Neural crest cell (in vitro differentiated cells): ENCODE data around the gene PTK7. TPM values are rescaled to one million over a fixed set of nuclear protein-coding genes. Genes with fewer than 3 reads are reported as not detected.

Experiments used
- DNase-seq: peaks from one replicate; pipeline ENCODE4 v3.0.0; 2021; ENCODE audit warnings: low read depth, mixed read lengths, low spot score
- H3K27ac Mint-ChIP-seq: one replicate; pipeline ENCODE4 v1.8.0; 2021; ENCODE audit warnings: mild to moderate bottlenecking, mixed read lengths; ENCODE audit not compliant: unreplicated experiment
- H3K27me3 Mint-ChIP-seq: 2 replicates; pipeline ENCODE4 v1.8.0; 2021; ENCODE audit warnings: low read depth, mild to moderate bottlenecking, mixed read lengths
- H3K36me3 Mint-ChIP-seq: 2 replicates; pipeline ENCODE4 v1.8.0; 2021; ENCODE audit warnings: low read depth, mild to moderate bottlenecking, mixed read lengths
- H3K4me1 Mint-ChIP-seq: 2 replicates; pipeline ENCODE4 v1.8.0; 2021; ENCODE audit warnings: mixed read lengths
- H3K4me3 Mint-ChIP-seq: one replicate; pipeline ENCODE4 v1.8.0; 2021; ENCODE audit warnings: mild to moderate bottlenecking, mixed read lengths
- H3K9me3 Mint-ChIP-seq: 2 replicates; pipeline ENCODE4 v1.8.0; 2021; ENCODE audit warnings: mixed read lengths
- total RNA-seq: library from RNA; stranded (reverse); gene quantifications from 2 replicates; pipeline ENCODE4 v1.2.1, GENCODE V29; 2021
- TF ChIP-seq, protein P1 (sequence below): fragments of 200-600 bp; sonication (generic); conservative IDR thresholded peaks from 2 replicates; pipeline ENCODE4 v1.5.0; 2021; ENCODE audit warnings: antibody characterized with exemption, mild to moderate bottlenecking

PTK7 gene
- total RNA-seq, 1 donor from 2014 or later: 106 TPM

DNA sequence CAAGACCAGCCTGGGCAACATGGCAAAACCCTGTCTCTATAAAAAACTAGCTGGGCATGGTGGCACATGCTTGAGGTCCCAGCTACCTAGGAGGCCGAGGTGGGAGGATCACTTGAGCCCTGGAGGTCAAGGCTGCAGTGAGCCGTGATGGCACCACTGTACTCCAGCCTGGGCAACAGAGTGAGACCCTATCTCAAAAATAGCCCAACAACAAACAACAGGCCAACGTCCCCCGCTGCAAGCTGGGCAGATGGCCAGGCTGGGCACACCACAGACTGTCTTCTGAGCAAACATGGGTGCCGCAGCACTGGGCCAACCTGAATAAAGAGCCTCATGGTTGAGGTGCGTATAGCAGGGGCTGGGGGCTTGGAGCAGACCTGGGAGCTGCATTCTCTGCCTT lies 48.4 kb downstream of the PTK7 start:
- Mint-ChIP-seq H3K27me3 (no peaks in the 10 kb centered on the region), H3K36me3 (no peaks in the 10 kb centered on the region), H3K4me3 (no peak overlapping the region), H3K27ac (no peak overlapping the region), H3K9me3 (no peaks in the 10 kb centered on the region), H3K4me1 (peaks cover 15% of the 10 kb centered on the region)
- no peak for DNase-seq
- TF ChIP-seq, protein P1, sequence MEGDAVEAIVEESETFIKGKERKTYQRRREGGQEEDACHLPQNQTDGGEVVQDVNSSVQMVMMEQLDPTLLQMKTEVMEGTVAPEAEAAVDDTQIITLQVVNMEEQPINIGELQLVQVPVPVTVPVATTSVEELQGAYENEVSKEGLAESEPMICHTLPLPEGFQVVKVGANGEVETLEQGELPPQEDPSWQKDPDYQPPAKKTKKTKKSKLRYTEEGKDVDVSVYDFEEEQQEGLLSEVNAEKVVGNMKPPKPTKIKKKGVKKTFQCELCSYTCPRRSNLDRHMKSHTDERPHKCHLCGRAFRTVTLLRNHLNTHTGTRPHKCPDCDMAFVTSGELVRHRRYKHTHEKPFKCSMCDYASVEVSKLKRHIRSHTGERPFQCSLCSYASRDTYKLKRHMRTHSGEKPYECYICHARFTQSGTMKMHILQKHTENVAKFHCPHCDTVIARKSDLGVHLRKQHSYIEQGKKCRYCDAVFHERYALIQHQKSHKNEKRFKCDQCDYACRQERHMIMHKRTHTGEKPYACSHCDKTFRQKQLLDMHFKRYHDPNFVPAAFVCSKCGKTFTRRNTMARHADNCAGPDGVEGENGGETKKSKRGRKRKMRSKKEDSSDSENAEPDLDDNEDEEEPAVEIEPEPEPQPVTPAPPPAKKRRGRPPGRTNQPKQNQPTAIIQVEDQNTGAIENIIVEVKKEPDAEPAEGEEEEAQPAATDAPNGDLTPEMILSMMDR: no peak

DNA sequence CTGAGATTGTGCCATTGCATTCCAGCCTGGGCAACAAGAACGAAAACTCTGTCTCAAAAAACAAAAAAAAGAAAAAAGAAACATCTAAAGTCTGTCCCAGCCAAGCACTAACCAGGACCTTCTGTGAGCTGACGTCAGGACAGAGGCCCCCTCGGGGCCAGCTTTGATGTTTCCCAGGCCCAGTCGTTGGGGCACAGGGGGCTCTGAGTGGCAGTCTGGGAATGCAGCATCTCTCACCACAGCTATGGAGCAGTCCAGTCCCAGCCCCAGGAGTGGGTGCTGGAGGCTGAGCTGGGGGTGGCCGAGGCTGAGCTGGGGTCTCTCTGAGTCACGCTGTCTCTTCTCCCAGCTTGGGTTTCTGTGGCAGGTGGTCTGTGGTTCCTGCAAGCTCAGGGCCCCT lies 49.0 kb downstream of the PTK7 start:
- TF ChIP-seq, protein P1: no peak
- no peaks in the 10 kb centered on the region for H3K9me3 Mint-ChIP-seq
- no peak overlapping the region for H3K27ac Mint-ChIP-seq
- DNase-seq: no peak
- no peak overlapping the region for H3K4me3 Mint-ChIP-seq
- H3K4me1 Mint-ChIP-seq: peaks cover 15% of the 10 kb centered on the region
- H3K36me3 Mint-ChIP-seq: no peaks in the 10 kb centered on the region
- H3K27me3 Mint-ChIP-seq: no peaks in the 10 kb centered on the region

DNA sequence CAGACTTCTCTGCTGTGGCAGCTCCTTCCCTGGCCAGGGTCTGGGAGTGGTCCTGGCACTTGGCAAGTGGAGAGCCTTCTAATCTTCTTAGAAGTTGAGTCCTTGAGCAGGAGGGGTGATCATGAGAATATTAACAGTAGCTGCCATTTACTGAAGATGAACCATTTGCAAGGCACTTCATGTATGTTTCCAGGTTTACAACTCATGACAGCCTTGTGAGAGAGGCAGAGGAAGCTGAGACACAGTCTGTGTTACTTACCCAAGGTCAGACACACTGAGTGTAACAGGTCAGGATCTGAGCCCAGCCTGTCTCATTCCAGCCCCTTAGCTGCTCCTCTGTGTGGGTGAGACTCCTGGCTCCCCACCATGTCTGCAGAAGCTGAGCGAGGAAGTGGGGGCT lies 49.4 kb downstream of the PTK7 start:
- H3K27me3 Mint-ChIP-seq: no peaks in the 10 kb centered on the region
- H3K4me1 Mint-ChIP-seq: peaks cover 15% of the 10 kb centered on the region
- H3K27ac Mint-ChIP-seq: no peak overlapping the region
- H3K4me3 Mint-ChIP-seq: no peak overlapping the region
- no peaks in the 10 kb centered on the region for H3K36me3 Mint-ChIP-seq
- TF ChIP-seq, protein P1: no peak
- DNase-seq: no peak
- H3K9me3 Mint-ChIP-seq: no peaks in the 10 kb centered on the region

DNA sequence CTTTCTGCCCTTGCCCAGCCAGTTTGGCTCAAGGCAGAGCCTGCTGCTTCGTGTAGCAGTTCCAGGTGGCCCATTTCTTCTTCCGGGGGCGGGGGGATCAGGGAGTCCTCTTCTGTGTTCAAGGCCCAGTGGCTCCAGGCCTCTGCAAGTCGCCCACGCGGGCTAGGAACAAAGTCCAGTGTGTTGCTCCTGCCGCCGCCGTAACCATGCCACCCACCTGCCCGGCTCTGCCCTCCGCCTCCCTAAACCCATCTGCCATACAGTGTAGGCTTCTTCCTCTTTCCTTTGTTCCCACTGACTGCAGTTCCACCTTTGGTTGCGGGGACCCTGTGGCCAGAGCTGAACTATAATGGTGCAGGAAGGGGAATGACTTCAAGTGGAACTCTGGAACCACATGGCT lies 51.1 kb downstream of the PTK7 start:
- Mint-ChIP-seq H3K27ac (no peak overlapping the region), H3K36me3 (no peaks in the 10 kb centered on the region), H3K27me3 (no peaks in the 10 kb centered on the region), H3K4me1 (peaks cover 15% of the 10 kb centered on the region), H3K9me3 (no peaks in the 10 kb centered on the region), H3K4me3 (no peak overlapping the region)
- TF ChIP-seq, protein P1: no peak
- DNase-seq: no peak

DNA sequence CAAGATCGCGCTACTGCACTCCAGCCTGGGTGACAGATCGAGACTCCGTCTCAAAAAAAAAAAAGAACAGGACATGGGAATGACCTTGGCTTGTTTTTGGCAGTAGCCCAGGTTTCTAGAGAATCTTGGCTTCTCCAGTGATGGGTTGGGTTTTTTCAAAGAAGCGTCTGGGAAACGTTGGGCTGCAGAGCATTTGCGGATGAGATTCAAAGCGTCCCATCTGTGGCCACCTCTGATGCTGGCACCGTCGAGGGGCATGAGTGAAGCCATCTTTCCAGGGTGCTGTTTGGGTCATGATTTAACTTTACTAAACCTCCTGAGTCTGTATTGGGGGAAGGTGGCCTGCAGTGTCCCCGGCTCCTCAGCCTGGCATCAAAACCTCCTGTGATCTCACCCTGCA lies 51.8 kb downstream of the PTK7 start:
- Mint-ChIP-seq H3K9me3 (no peaks in the 10 kb centered on the region), H3K4me3 (no peak overlapping the region), H3K27ac (no peak overlapping the region), H3K36me3 (no peaks in the 10 kb centered on the region), H3K27me3 (no peaks in the 10 kb centered on the region), H3K4me1 (peaks cover 12% of the 10 kb centered on the region)
- TF ChIP-seq, protein P1: no peak
- no peak for DNase-seq

DNA sequence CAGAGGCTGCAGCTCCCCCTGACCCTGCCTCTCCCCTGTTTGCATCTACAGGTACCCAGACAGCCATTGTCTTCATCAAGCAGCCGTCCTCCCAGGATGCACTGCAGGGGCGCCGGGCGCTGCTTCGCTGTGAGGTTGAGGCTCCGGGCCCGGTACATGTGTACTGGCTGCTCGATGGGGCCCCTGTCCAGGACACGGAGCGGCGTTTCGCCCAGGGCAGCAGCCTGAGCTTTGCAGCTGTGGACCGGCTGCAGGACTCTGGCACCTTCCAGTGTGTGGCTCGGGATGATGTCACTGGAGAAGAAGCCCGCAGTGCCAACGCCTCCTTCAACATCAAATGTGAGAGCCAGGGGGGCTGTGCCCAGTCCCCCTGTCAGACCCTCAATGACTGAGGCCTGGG lies 52.8 kb downstream of the PTK7 start:
- H3K9me3 Mint-ChIP-seq: no peaks in the 10 kb centered on the region
- no peak overlapping the region for H3K27ac Mint-ChIP-seq
- no peak overlapping the region for H3K4me3 Mint-ChIP-seq
- TF ChIP-seq, protein P1: no peak
- H3K4me1 Mint-ChIP-seq: peaks cover 4% of the 10 kb centered on the region
- no peaks in the 10 kb centered on the region for H3K36me3 Mint-ChIP-seq
- no peak for DNase-seq
- no peaks in the 10 kb centered on the region for H3K27me3 Mint-ChIP-seq
